GM21528 (cell line): ENCODE data around the gene IL34.

Experiments used
- ATAC-seq: cut with Tn5 transposase; IDR thresholded peaks from one replicate; pipeline ENCODE4 v1.9.1; 2021; ENCODE audit warnings: mild to moderate bottlenecking, moderate library complexity; ENCODE audit not compliant: unreplicated experiment, low FRiP score

Gene IL34

DNA sequence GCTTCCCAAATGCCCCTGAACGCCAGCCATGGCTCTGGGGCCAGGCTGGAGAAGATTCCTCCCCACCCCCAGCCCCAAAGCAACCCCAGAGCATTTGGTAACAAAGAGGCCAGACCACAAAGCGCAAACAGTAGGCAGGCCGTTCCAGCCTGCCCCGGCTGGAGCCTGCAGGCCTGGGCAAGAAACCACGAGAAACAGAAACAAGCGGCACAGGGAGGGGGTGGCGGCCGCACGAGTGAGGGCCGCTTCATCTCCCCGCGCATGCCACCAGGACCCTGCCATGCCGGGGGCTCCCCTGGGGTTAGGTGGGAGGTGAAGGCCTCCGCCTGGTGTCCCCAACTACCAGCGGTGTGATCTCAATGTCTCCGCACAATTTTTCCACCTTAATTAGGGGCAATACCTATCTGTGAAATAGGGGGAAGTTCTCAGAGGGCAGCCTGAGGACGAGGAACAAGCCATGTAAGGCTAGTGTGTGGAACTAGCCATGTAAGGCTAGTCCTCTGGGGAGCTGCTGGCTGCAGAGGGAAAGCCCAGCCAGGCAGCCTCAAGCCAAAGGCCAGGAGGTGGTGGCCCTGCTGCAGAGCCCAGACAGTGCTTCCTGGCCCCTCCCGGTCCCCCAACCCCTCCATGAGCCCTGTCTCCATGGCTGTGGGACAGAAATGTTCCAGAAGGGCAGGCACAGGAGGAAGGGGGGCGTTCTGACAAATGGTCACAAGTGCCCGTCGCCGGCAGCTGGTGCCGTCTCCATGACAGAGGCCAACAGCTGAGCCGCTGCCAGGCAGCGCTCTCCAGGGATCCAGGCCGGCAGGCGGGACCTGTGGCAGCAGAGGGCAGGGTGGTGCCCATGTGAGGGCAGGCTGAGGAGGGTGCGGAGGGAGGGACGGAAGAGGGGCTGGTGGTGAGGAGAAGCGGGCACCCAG lies 54.0 kb downstream of the IL34 start:
- no peak for ATAC-seq

DNA sequence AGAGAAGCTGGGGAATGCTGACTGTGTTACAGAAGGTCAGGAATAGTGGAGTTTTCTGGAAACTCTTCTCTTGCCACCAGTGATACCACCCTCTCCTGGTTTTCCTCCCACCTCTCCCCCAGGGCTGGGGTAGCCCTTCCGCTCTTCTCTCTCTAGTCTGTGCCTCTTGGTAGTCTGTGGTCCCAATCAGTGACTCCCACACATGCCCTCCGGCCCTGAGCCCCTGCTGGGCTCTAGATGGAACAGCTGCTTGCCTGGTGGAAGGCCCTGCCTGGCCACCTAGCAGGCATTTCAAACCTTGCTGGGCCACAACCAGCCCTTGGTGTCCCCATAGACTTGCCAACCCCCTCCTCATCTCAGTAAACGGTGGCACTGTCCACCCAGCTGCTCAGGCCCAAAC lies 54.7 kb downstream of the IL34 start:
- no peak for ATAC-seq

DNA sequence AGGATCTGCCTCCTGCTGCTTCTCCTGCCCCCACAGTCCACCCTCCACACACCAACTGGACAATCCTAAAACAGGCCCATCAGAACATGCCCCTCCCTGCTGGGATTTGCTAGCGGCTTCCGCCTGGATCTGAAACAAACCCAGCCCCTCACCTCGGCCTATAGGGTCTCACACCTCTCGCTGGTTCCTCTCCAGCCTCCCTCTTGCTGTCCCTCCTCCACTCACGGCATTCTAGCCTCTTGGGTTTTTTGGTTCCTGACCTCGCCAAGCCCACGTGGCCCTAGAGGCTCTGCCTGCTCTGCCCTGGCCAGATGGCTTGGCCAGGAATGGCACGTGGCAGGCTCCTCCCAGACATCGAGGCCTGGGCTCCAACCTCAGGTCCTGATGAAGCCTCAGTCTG lies 55.2 kb downstream of the IL34 start:
- ATAC-seq = no peak

DNA sequence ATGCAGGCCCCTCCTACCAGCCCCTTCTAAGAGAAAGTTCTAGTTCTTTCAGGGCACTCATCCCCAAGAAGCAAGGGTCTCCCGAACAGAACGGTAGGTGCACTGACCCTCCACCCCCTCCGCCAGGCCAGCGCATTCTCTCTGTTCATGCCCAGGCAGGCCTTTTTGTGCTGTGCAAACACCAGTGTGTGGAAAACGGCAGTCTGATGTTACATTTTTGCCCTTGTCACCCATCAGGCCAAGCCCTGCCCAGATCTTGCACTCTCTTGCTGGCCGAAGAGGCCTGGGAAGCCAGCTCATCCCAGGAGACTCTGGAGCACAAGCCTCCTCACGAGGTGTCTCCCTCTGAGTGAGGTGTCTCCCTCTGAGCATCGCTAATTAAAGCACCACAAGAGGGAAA lies 55.6 kb downstream of the IL34 start:
- no peak for ATAC-seq

DNA sequence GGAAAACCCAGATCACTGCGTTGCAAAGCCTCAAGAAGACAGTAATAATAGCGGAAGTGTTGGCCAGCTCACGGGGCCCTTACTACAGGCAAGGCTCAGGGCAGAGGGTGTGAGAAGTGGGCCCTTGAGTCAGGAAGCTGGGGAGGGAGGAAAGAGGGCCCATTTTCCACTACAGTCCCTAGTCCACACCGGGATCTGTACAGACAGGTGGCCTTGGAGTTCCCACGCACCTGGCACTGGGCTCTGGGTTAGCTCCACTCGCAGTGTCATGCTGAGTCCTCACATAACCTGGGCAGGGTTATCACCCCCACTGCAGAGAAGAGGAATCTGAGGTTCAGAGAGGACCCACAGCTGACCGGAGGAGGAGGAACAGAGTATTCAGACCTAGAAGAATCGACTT lies 56.3 kb downstream of the IL34 start:
- ATAC-seq = no peak

DNA sequence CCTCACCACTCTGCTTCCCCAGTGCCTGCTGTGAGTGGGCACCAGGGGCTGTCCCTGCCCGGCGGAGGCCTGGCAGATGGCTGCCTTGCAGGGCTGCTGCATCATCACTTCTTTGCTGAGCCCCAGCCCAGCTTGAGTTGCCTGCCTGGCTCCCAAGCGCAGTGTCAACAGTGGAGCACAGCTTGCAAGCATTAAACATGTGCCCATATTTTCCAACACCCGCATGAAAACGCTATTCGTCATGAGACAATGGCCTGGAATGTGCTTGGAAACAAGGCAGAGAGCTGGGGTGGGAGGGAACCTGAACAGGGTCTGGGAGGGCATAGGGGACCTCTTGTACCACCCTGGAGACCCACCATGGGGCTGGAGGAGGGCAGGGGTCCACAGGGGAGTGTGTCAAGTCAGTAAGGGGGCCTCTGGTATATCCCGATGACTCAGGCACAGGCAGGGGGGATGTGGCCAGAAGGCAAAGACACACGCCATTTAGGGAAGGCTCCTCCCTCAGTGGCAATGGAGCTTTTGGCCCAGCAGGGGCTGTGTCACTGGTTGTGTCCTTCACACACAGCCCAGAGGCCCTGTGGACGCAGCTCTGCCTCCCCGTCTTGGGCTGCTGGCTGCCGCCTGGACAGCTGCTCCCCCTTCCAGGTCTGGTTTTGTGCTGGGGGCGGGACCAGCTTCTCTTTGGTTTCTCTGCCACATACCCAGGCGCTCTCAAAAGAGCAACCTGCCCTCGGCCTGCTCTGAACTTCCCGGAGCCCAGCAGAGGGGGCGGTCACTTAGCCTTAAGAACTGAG lies 56.9 kb downstream of the IL34 start:
- ATAC-seq = no peak

DNA sequence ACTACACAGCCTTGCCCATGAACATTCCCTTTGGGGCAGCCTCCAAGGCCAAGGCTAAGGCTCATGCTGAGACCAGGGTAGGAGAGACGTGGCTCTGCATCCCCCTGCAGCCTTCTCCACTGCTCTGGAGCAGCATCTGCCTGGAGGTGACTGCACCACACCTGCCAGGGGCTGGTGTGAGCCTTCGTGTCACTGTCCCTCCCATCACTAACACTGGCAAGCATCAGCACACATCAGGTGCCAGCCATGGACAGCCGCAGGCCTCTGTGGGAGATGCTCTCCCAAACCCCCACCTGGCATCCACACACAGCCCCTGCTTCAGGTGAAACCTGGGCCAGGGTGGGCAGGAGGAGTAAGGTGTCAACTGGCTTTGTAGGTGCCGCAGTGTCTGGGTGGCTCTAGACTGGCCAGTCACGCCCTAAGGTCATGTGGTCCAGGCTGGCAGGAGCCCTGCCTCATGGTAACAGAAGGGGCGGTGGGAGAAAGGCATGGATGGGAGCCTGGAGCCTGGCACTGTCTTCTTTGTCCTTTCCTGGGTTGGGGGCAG lies 57.5 kb downstream of the IL34 start:
- no peak for ATAC-seq

DNA sequence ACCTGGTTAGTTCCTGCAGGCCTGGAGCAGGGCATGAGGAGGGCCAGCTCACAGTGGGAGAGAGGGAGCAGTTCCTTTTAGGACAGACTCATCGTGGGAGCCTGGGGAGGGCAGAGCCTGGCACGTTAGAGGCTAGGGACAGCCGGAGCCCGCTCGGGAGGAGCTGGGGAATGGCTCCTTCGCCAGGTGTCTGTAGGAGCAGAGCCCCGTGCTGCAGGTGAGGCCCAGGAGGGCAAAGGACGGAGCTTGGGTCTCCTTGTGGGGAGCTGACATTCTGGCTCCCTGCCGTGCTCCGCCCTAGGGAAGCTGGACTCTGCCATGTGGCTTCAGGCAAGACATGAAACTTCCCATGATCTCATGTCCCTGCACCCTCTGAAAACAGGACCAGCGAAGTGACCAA lies 58.2 kb downstream of the IL34 start:
- ATAC-seq = no peak

DNA sequence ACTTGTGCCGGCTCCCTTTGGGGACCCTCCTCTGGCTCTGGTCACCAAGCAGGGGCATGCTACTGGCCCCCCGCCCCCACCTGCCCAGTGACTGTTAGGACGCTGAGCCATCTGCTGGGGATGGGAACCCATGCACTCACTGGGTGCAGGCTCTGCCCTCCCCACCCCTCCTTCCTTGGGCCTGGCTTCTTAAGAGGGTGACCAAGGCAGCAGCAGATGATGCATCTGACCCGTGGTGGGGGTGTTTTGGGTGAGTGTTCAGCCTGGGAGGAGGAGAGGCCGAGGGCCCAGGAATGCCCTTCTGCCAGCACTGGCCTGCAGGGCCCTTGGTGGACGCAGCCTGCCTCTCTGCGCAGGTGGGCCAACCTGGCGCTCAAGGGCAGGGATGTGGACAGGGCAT lies 58.7 kb downstream of the IL34 start:
- ATAC-seq = no peak

DNA sequence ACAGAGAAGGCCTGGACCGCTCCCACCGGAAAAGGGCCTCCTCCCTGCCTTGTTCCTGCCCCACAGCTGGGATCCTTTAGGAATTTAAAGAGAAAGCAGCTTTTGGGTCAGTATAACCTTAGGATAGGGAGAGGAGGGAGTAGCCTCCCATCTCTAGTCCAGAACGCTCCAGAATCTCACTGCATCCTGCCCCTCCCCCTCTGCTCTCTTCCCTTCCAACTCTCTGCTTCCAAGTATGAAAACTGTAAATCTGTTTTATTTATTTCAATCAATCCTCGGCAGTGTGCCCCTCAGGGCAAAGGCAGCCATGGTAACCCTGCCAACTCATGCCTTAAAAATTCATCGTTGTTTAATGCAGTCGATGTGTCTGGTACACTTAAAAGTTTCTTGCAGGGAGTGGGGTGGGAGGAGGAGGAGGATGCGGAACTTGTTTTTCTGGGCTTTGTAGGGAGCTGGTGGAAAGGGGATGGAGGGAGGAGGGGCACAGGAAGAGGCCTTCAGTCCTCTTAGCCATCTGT lies 60.6 kb downstream of the IL34 start:
- no peak for ATAC-seq

DNA sequence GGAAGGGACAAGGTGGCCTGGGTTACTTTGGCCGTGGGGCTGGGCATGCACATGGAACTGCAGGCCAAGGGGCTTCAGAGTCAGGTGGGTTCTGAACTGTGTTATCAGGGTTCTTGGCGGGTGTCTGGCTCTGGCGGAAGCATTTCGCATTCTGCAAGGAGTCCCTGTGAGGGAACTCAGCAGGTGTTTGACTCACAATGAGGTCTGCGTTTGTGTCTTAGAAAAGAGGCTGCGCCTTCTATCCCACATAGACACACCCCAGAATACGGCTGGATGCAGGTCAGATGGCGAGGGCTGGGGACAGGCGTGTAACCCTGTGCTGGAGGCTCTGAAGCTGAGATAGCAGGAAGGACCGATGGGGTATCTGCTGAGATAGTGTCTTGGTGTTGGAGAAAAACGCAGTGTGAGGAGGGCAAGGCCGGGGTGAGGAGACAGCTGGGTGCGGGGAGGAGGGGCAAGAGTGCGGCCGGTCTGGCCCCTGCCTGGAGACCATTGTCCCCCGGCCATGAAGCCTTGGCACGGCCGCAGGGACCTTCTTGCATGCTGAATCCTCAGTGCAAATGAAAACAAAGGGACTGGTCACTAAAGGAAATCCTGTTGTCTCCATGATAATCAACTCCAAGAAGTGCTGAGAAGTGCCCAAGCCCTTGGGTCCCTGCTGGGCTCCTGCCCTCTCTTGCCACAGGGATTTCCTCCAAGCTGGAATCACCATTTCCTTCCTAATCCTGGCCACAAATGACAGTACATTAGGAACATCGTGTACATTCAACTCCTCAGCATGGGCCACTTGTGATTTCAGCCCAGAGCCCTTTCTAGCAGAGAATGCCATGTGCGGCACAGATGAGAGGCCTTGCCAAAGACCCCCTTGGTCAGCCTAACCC lies 62.2 kb downstream of the IL34 start:
- no peak for ATAC-seq

DNA sequence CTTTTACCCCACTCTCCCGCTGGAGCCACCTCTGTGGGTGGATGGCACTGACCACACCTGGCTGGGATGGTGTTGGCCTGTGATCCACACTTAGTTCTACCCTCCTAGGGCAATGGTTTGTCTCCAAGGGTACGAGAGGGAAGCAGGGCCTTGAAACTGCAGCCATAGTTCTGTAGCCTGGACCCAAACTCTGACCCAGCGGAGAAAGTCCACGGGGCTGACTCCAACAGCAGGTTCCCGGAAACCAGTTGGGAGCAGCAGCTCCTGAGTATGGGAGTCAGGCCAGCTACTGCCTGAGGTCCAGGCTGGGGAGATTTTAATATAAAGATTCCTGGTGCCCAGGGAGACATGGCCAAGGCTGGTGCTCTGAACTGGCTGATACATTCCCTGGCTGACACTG lies 63.1 kb downstream of the IL34 start:
- ATAC-seq = no peak

DNA sequence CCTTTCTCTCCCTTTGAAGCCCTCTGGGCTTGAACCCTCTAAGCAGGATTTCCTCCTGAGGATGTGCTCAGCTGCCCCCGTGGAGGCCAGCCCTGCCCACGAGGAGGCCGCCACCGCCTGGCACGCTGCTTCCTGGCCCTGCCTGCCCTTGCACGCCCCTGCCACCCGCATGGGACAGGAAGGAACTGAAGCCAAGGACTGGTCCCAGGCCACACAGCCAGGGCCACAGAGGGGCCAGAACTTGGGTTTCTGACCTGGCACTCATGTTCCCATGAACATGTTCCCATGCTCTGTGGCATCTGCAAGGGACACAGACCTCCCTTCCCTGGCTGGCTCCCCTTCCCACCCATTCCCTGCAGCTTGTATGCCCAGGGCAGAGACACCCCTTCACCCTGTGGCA lies 63.6 kb downstream of the IL34 start:
- no peak for ATAC-seq
